ENCODE results near the gene OR6J1.

Gene OR6J1

GRCh38 chr14:22664261-22664660 is 20.1 kb upstream of the OR6J1 start (continued):
- TF ChIP-seq ZNF677 (tag by site-specific recombination; IDR thresholded peaks at IDR 0.05): no peak
- no peak for TF ChIP-seq ZNF571 (tag by site-specific recombination; IDR thresholded peaks at IDR 0.05)
- no peak for TF ChIP-seq ZNF223 (tag by site-specific recombination; IDR thresholded peaks at IDR 0.05)
- no peak for TF ChIP-seq ZNF791 (tag by site-specific recombination; IDR thresholded peaks at IDR 0.05)
- TF ChIP-seq ZNF266 (tag by site-specific recombination; IDR thresholded peaks at IDR 0.05; ENCODE audit: low read depth): no peak
- TF ChIP-seq ZNF658 (tag by site-specific recombination; IDR thresholded peaks at IDR 0.05): no peak
- no peak for TF ChIP-seq ZNF174 (tag by site-specific recombination; IDR thresholded peaks at IDR 0.05)
- TF ChIP-seq ZSCAN23 (tag by site-specific recombination; IDR thresholded peaks at IDR 0.05): peak; percentile 66; the same call in 1 of the 2 replicates
- no peak for TF ChIP-seq ZNF354C (tag by site-specific recombination; IDR thresholded peaks at IDR 0.05; ENCODE audit: borderline replicate concordance, low read depth)
- no peak for TF ChIP-seq KLF9 (tag by site-specific recombination; IDR thresholded peaks at IDR 0.05; ENCODE audit: low read depth)
- no peak for TF ChIP-seq ZNF274 (IDR thresholded peaks at IDR 0.05; ENCODE audit: low read length)
- no peak for TF ChIP-seq ZNF274 (tag by site-specific recombination; IDR thresholded peaks at IDR 0.05; ENCODE audit: borderline replicate concordance)
- TF ChIP-seq ZNF626 (tag by site-specific recombination; IDR thresholded peaks at IDR 0.05): no peak
- no peak for TF ChIP-seq ZNF155 (tag by site-specific recombination; IDR thresholded peaks at IDR 0.05)
- TF ChIP-seq ZNF184 (tag by site-specific recombination; IDR thresholded peaks at IDR 0.05): peak; percentile 82; the same call in 1 of the 2 replicates
- no peak for TF ChIP-seq ZNF391 (tag by site-specific recombination; IDR thresholded peaks at IDR 0.05; ENCODE audit: borderline replicate concordance, low read depth)
- TF ChIP-seq ZNF350 (tag by site-specific recombination; IDR thresholded peaks at IDR 0.05): no peak
- no peak for TF ChIP-seq ZNF239 (tag by site-specific recombination; IDR thresholded peaks at IDR 0.05)
- TF ChIP-seq, protein P1, sequence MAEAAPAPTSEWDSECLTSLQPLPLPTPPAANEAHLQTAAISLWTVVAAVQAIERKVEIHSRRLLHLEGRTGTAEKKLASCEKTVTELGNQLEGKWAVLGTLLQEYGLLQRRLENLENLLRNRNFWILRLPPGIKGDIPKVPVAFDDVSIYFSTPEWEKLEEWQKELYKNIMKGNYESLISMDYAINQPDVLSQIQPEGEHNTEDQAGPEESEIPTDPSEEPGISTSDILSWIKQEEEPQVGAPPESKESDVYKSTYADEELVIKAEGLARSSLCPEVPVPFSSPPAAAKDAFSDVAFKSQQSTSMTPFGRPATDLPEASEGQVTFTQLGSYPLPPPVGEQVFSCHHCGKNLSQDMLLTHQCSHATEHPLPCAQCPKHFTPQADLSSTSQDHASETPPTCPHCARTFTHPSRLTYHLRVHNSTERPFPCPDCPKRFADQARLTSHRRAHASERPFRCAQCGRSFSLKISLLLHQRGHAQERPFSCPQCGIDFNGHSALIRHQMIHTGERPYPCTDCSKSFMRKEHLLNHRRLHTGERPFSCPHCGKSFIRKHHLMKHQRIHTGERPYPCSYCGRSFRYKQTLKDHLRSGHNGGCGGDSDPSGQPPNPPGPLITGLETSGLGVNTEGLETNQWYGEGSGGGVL (tag by site-specific recombination; IDR thresholded peaks at IDR 0.05): no peak
- TF ChIP-seq ZNF585B (tag by site-specific recombination; IDR thresholded peaks at IDR 0.05): no peak
- TF ChIP-seq ZNF548 (tag by site-specific recombination; IDR thresholded peaks at IDR 0.05): no peak
- TF ChIP-seq ZNF549 (tag by site-specific recombination; IDR thresholded peaks at IDR 0.05): no peak
- TF ChIP-seq SP2 (tag by site-specific recombination; IDR thresholded peaks at IDR 0.05): no peak
- TF ChIP-seq ZFP3 (tag by site-specific recombination; IDR thresholded peaks at IDR 0.05; ENCODE audit: low read depth): no peak
- no peak for TF ChIP-seq HOXD13 (CRISPR knock-in tag; IDR thresholded peaks at IDR 0.05; ENCODE audit: borderline replicate concordance)
- no peak for TF ChIP-seq ZIC2 (tag by site-specific recombination; IDR thresholded peaks at IDR 0.05)
- no peak for TF ChIP-seq ZNF785 (tag by site-specific recombination; IDR thresholded peaks at IDR 0.05)
- TF ChIP-seq, protein P2, sequence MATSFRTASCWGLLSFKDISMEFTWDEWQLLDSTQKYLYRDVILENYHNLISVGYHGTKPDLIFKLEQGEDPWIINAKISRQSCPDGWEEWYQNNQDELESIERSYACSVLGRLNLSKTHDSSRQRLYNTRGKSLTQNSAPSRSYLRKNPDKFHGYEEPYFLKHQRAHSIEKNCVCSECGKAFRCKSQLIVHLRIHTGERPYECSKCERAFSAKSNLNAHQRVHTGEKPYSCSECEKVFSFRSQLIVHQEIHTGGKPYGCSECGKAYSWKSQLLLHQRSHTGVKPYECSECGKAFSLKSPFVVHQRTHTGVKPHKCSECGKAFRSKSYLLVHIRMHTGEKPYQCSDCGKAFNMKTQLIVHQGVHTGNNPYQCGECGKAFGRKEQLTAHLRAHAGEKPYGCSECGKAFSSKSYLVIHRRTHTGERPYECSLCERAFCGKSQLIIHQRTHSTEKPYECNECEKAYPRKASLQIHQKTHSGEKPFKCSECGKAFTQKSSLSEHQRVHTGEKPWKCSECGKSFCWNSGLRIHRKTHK (tag by site-specific recombination; IDR thresholded peaks at IDR 0.05): no peak
- TF ChIP-seq, protein P3, sequence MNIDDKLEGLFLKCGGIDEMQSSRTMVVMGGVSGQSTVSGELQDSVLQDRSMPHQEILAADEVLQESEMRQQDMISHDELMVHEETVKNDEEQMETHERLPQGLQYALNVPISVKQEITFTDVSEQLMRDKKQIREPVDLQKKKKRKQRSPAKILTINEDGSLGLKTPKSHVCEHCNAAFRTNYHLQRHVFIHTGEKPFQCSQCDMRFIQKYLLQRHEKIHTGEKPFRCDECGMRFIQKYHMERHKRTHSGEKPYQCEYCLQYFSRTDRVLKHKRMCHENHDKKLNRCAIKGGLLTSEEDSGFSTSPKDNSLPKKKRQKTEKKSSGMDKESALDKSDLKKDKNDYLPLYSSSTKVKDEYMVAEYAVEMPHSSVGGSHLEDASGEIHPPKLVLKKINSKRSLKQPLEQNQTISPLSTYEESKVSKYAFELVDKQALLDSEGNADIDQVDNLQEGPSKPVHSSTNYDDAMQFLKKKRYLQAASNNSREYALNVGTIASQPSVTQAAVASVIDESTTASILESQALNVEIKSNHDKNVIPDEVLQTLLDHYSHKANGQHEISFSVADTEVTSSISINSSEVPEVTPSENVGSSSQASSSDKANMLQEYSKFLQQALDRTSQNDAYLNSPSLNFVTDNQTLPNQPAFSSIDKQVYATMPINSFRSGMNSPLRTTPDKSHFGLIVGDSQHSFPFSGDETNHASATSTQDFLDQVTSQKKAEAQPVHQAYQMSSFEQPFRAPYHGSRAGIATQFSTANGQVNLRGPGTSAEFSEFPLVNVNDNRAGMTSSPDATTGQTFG (tag by site-specific recombination; IDR thresholded peaks at IDR 0.05; ENCODE audit: borderline replicate concordance): no peak
- TF ChIP-seq ZFHX2 (tag by site-specific recombination; conservative IDR thresholded peaks at IDR 0.05): no peak
- TF ChIP-seq ZNF792 (tag by site-specific recombination; IDR thresholded peaks at IDR 0.05): no peak
- TF ChIP-seq ZBTB1 (tag by site-specific recombination; IDR thresholded peaks at IDR 0.05): no peak
- no peak for TF ChIP-seq OVOL3 (tag by site-specific recombination; IDR thresholded peaks at IDR 0.05)
- no peak for TF ChIP-seq ZNF169 (tag by site-specific recombination; IDR thresholded peaks at IDR 0.05)
- no peak for TF ChIP-seq ZNF747 (tag by site-specific recombination; IDR thresholded peaks at IDR 0.05)
- TF ChIP-seq, protein P4, sequence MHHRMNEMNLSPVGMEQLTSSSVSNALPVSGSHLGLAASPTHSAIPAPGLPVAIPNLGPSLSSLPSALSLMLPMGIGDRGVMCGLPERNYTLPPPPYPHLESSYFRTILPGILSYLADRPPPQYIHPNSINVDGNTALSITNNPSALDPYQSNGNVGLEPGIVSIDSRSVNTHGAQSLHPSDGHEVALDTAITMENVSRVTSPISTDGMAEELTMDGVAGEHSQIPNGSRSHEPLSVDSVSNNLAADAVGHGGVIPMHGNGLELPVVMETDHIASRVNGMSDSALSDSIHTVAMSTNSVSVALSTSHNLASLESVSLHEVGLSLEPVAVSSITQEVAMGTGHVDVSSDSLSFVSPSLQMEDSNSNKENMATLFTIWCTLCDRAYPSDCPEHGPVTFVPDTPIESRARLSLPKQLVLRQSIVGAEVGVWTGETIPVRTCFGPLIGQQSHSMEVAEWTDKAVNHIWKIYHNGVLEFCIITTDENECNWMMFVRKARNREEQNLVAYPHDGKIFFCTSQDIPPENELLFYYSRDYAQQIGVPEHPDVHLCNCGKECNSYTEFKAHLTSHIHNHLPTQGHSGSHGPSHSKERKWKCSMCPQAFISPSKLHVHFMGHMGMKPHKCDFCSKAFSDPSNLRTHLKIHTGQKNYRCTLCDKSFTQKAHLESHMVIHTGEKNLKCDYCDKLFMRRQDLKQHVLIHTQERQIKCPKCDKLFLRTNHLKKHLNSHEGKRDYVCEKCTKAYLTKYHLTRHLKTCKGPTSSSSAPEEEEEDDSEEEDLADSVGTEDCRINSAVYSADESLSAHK (tag by site-specific recombination; IDR thresholded peaks at IDR 0.05): no peak
- no peak for TF ChIP-seq ZNF501 (tag by site-specific recombination; IDR thresholded peaks at IDR 0.05)
